Mammary microvascular endothelial cell (primary cell): ENCODE measurements around the gene PPP3R1. TPM values are rescaled to one million over a fixed set of nuclear protein-coding genes. Genes with fewer than 3 reads are reported as not detected.

Source experiments
- total RNA-seq: library from RNA; depleted of rRNA; stranded (reverse); fragments of >200 nt; gene quantifications from 2 replicates; pipeline ENCODE4 v1.2.3, GENCODE V29; 2015

PPP3R1 gene
- 27.9 and 28.4 TPM in 2 replicates for total RNA-seq

GRCh38 chr2:68252400-68253218, at the start of gene PPP3R1:
Gene PPP3R1 (minus strand): TSS chr2:68252532. CDS start chr2:68252127, 405 bp downstream.

GRCh38 chr2:68157402-68158133, 94.8 kb downstream of the PPP3R1 start, which contains the start of gene PNO1:
Gene PNO1 (plus strand): TSS chr2:68157888. CDS start chr2:68157935, 47 bp downstream.

Other genes starting within 250 kb of the PPP3R1 start
- 23.1 and 27.0 TPM in 2 replicates for gene C1D, start 189.5 kb downstream of the PPP3R1 start, total RNA-seq
- gene PNO1, start 94.6 kb downstream of the PPP3R1 start, total RNA-seq: 21.7 and 23.5 TPM in 2 replicates
- gene CNRIP1, start 67.4 kb upstream of the PPP3R1 start, total RNA-seq: 69.2 and 78.7 TPM in 2 replicates
- gene PLEK, start 112.8 kb upstream of the PPP3R1 start, total RNA-seq: 0.05 TPM in 1 of 2 replicates, not detected in the other
- 0.47 and 0.84 TPM in 2 replicates for gene FBXO48, start 214.8 kb upstream of the PPP3R1 start, total RNA-seq
- 1.5 and 2.3 TPM in 2 replicates for gene APLF, start 215.1 kb upstream of the PPP3R1 start, total RNA-seq